GM19023 (cell line): ENCODE results near the gene FYCO1.

ENCODE experiments used
- ATAC-seq: cut with Tn5 transposase; IDR thresholded peaks from one replicate; pipeline ENCODE4 v1.9.1; 2021; ENCODE audit warnings: mild to moderate bottlenecking, moderate library complexity; ENCODE audit not compliant: unreplicated experiment

FYCO1 gene

GRCh38 chr3:45944830-45945620 is 50.6 kb downstream of the FYCO1 start:
- no peak for ATAC-seq

GRCh38 chr3:45943207-45943846 is 52.3 kb downstream of the FYCO1 start, which contains the start of gene CXCR6:
TSS of gene CXCR6 (plus strand) at chr3:45943464. CDS start at chr3:45946482, 3,018 bp downstream.
- no peak for ATAC-seq

- ATAC-seq = no peak
Observed at GRCh38 chr3:45942051-45942825, 53.4 kb downstream of the FYCO1 start.

GRCh38 chr3:45940781-45941365 is 54.8 kb downstream of the FYCO1 start:
- no peak for ATAC-seq

- no peak for ATAC-seq
Observed at GRCh38 chr3:45940004-45940780, 55.4 kb downstream of the FYCO1 start.

GRCh38 chr3:45939341-45939771 is 56.3 kb downstream of the FYCO1 start:
- ATAC-seq = no peak

GRCh38 chr3:45938864-45939263 is 56.8 kb downstream of the FYCO1 start:
- ATAC-seq = peak; percentile 60

GRCh38 chr3:45938043-45938435 is 57.6 kb downstream of the FYCO1 start:
- no peak for ATAC-seq

GRCh38 chr3:45937206-45938042 is 58.2 kb downstream of the FYCO1 start:
- no peak for ATAC-seq

GRCh38 chr3:45936261-45936660 is 59.4 kb downstream of the FYCO1 start:
- ATAC-seq = no peak

- ATAC-seq = no peak
Observed at GRCh38 chr3:45933591-45933990, 62.0 kb downstream of the FYCO1 start.

GRCh38 chr3:45932112-45932511 is 63.5 kb downstream of the FYCO1 start:
- no peak for ATAC-seq

- no peak for ATAC-seq
Observed at GRCh38 chr3:45931496-45931895, 64.1 kb downstream of the FYCO1 start.

- no peak for ATAC-seq
Observed at GRCh38 chr3:45929042-45929679, 66.5 kb downstream of the FYCO1 start.

- no peak for ATAC-seq
Observed at GRCh38 chr3:45927881-45928280, 67.7 kb downstream of the FYCO1 start.

GRCh38 chr3:45923755-45924154 is 71.9 kb downstream of the FYCO1 start:
- no peak for ATAC-seq

- ATAC-seq = no peak
Observed at GRCh38 chr3:45922950-45923590, 72.6 kb downstream of the FYCO1 start.

GRCh38 chr3:45922039-45922326 is 73.6 kb downstream of the FYCO1 start:
- ATAC-seq = no peak
